ENCODE measurements around the gene ABCA6. TPM values are rescaled to one million over a fixed set of nuclear protein-coding genes. Genes with fewer than 3 reads are reported as not detected.

The ABCA6 gene
- total and polyA plus RNA-seq, 9 of the 15 experiments (the other 6 are each of a cell fraction or from before 2014, with no cell fraction given) = 0.06 to 0.73 (median 0.15) TPM

DNA sequence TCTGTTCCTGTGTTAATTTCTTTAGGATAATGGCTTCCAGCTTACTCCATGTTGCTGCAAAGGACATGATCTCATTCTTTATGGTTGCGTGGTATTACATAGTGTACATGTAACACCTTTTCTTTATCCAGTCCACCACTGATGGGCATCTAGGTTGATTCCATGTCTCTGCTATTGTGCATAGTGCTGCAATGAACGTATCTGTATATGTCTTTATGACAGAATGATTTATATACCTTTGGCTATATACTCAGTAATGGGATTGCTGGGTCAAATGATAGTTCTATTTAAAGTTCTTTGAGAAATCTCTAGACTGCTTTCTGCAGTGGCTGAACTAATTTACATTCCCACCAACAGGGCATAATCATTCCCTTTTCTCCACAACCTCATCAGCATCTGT is 47.1 kb upstream of the ABCA6 start:
- H3K79me2 ChIP-seq (ENCODE audit: control insufficient read depth, insufficient read depth, low read length) = no peaks in the 10 kb centered on the region
- ATAC-seq (no peak), FAIRE-seq (no peak), DNase-seq (ENCODE audit: extremely low read depth in 1 of 4, low spot score in 3 of 4) (no peak)
- no peak overlapping the region for H3K9ac ChIP-seq (ENCODE audit: insufficient read depth in 1 of 2, low read depth in 2 of 2, low read length in 2 of 2)
- no peaks in the 10 kb centered on the region for H3K27me3 ChIP-seq (ENCODE audit: control insufficient read depth in 2 of 2, insufficient read depth in 2 of 2, low read length in 2 of 2)
- no peak overlapping the region for H3K27ac ChIP-seq (ENCODE audit: extremely low read depth, low read depth, low read length)
- H3K4me3 ChIP-seq = no peak overlapping the region
- H3K9me1 ChIP-seq (ENCODE audit: control insufficient read depth, insufficient read depth, low read length) = no peaks in the 10 kb centered on the region
- CTCF ChIA-PET (ENCODE audit: low intra/inter-chr PET ratio) = no interaction called here
- 55% methylated on average over 2 of the region's 2 CpGs for WGBS (ENCODE audit: insufficient coverage, low coverage, missing lambda C conversion rate)
- no TSS peak for BruUV-seq (replicated peaks)
- intact Hi-C loops (cut with micrococcal nuclease) = no loop called here
- no peaks in the 10 kb centered on the region for H3K9me3 ChIP-seq (replicated peaks; ENCODE audit: control insufficient read depth, insufficient read depth, low read depth, low read length)
- H3K4me2 ChIP-seq (ENCODE audit: insufficient read depth, low read length) = no peak overlapping the region
- peak overlapping the region; percentile 35; the same call in 1 of the 2 replicates for H2AFZ ChIP-seq (ENCODE audit: low read depth, low read length)
- H4K20me1 ChIP-seq (replicated peaks; ENCODE audit: control insufficient read depth, insufficient read depth, low read length) = no peaks in the 10 kb centered on the region
- no peaks in the 10 kb centered on the region; a peak in 1 of 5 replicates for H3K4me1 ChIP-seq (replicated peaks in 1 of 2; ENCODE audit: control insufficient read depth in 2 of 2, insufficient read depth in 2 of 2, low read length in 2 of 2)
- in situ Hi-C loops (cut with MboI) = no loop called here
- H3K36me3 ChIP-seq (ENCODE audit: control insufficient read depth, insufficient read depth, low read length) = no peaks in the 10 kb centered on the region
- POLR2A ChIA-PET = interaction anchor here (1.7 kb wide), 1 partner anchor 11 kb away, joined by 4 read pairs; no protein-coding TSS in a partner anchor
- TF ChIP-seq CEBPB (tag; IDR thresholded peaks at IDR 0.05) = no peak
- TF ChIP-seq, protein P1, sequence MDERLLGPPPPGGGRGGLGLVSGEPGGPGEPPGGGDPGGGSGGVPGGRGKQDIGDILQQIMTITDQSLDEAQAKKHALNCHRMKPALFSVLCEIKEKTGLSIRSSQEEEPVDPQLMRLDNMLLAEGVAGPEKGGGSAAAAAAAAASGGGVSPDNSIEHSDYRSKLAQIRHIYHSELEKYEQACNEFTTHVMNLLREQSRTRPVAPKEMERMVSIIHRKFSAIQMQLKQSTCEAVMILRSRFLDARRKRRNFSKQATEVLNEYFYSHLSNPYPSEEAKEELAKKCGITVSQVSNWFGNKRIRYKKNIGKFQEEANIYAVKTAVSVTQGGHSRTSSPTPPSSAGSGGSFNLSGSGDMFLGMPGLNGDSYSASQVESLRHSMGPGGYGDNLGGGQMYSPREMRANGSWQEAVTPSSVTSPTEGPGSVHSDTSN (CRISPR knock-in tag; IDR thresholded peaks at IDR 0.05; ENCODE audit: low read depth) = no peak
- TF ChIP-seq, protein P1 (tag; conservative IDR thresholded peaks at IDR 0.05; ENCODE audit: low read depth) = peak; percentile 67
- TF ChIP-seq, protein P2, sequence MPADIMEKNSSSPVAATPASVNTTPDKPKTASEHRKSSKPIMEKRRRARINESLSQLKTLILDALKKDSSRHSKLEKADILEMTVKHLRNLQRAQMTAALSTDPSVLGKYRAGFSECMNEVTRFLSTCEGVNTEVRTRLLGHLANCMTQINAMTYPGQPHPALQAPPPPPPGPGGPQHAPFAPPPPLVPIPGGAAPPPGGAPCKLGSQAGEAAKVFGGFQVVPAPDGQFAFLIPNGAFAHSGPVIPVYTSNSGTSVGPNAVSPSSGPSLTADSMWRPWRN (IDR thresholded peaks at IDR 0.05; ENCODE audit: low read depth) = no peak
- TF ChIP-seq NR2C2 (CRISPR knock-in tag; IDR thresholded peaks at IDR 0.05) = no peak
- no peak for TF ChIP-seq NR2C2 (tag; IDR thresholded peaks at IDR 0.05)
- TF ChIP-seq, protein P3, sequence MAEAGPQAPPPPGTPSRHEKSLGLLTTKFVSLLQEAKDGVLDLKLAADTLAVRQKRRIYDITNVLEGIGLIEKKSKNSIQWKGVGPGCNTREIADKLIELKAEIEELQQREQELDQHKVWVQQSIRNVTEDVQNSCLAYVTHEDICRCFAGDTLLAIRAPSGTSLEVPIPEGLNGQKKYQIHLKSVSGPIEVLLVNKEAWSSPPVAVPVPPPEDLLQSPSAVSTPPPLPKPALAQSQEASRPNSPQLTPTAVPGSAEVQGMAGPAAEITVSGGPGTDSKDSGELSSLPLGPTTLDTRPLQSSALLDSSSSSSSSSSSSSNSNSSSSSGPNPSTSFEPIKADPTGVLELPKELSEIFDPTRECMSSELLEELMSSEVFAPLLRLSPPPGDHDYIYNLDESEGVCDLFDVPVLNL (CRISPR knock-in tag; IDR thresholded peaks at IDR 0.05; ENCODE audit: low read depth) = no peak
- no peak for TF ChIP-seq PHF20 (IDR thresholded peaks at IDR 0.05; ENCODE audit: partially characterized antibody)
- no peak for TF ChIP-seq TEAD2 (tag; IDR thresholded peaks at IDR 0.05)
- TF ChIP-seq, protein P4, sequence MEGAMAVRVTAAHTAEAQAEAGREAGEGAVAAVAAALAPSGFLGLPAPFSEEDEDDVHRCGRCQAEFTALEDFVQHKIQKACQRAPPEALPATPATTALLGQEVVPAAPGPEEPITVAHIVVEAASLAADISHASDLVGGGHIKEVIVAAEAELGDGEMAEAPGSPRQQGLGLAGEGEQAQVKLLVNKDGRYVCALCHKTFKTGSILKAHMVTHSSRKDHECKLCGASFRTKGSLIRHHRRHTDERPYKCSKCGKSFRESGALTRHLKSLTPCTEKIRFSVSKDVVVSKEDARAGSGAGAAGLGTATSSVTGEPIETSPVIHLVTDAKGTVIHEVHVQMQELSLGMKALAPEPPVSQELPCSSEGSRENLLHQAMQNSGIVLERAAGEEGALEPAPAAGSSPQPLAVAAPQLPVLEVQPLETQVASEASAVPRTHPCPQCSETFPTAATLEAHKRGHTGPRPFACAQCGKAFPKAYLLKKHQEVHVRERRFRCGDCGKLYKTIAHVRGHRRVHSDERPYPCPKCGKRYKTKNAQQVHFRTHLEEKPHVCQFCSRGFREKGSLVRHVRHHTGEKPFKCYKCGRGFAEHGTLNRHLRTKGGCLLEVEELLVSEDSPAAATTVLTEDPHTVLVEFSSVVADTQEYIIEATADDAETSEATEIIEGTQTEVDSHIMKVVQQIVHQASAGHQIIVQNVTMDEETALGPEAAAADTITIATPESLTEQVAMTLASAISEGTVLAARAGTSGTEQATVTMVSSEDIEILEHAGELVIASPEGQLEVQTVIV (CRISPR knock-in tag; IDR thresholded peaks at IDR 0.05; ENCODE audit: borderline replicate concordance) = no peak
- TF ChIP-seq, protein P5, sequence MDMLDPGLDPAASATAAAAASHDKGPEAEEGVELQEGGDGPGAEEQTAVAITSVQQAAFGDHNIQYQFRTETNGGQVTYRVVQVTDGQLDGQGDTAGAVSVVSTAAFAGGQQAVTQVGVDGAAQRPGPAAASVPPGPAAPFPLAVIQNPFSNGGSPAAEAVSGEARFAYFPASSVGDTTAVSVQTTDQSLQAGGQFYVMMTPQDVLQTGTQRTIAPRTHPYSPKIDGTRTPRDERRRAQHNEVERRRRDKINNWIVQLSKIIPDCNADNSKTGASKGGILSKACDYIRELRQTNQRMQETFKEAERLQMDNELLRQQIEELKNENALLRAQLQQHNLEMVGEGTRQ (CRISPR knock-in tag; IDR thresholded peaks at IDR 0.05) = no peak
- no peak for TF ChIP-seq CBX2 (IDR thresholded peaks at IDR 0.05; ENCODE audit: insufficient read depth, low read length, poor library complexity, severe bottlenecking)
- no peak for TF ChIP-seq ZNF12 (CRISPR knock-in tag; IDR thresholded peaks at IDR 0.05)

Measured in K562 (cell line).